HepG2 (cell line): ENCODE data around the gene FKBP8. TPM values are rescaled to one million over a fixed set of nuclear protein-coding genes. Genes with fewer than 3 reads are reported as not detected.

Experiments used
- FOXK1 ChIP-seq: sonication (generic); formaldehyde crosslinking; IDR thresholded peaks from 2 replicates; pipeline ENCODE4 v1.4.0; 2020; ENCODE audit warnings: low read depth, missing genetic modification reagents, borderline replicate concordance
- GABPB1 ChIP-seq: IDR thresholded peaks from 2 replicates; pipeline ENCODE4 v1.6.1; 2016; ENCODE audit warnings: mild to moderate bottlenecking, missing genetic modification reagents, moderate library complexity, missing compliant biosample characterization
- HNRNPL ChIP-seq: fragments of 200-400 bp; formaldehyde crosslinking; IDR thresholded peaks from 2 replicates; pipeline ENCODE4 v1.6.1; 2017; ENCODE audit warnings: mild to moderate bottlenecking, low read depth, low read length
- MYC ChIP-seq: sonication (generic); formaldehyde crosslinking; IDR thresholded peaks from 2 replicates; pipeline ENCODE4 v1.9.0; 2021; ENCODE audit warnings: missing genetic modification reagents, borderline replicate concordance
- ZNF598 ChIP-seq: sonication (generic); formaldehyde crosslinking; IDR thresholded peaks from 2 replicates; pipeline ENCODE4 v1.5.1; 2020; ENCODE audit warnings: mild to moderate bottlenecking, missing genetic modification reagents, borderline replicate concordance
- ZNF607 ChIP-seq: sonication (generic); formaldehyde crosslinking; IDR thresholded peaks from 2 replicates; pipeline ENCODE4 v1.5.1; 2020; ENCODE audit warnings: missing genetic modification reagents, mild to moderate bottlenecking, borderline replicate concordance
- ZSCAN12 ChIP-seq: sonication (generic); formaldehyde crosslinking; IDR thresholded peaks from 2 replicates; pipeline ENCODE4 v1.9.0; 2021; ENCODE audit warnings: mild to moderate bottlenecking, missing genetic modification reagents
- polyA plus RNA-seq, 8 experiments: library from polyadenylated mRNA; depleted of rRNA in 3 of 8; stranded (reverse) in 7 of 8; unstranded in 1 of 8; fragments of >200 nt; fragmentation: Illumina TruSeq in 4 of 8; extraction: Trizol in 4 of 8; gene quantifications; 2 replicates each; pipeline versions ENCODE4 v1.2.1 to v1.2.3, GENCODE V29; 2011 to 2016; ENCODE audit warnings: low read depth in 4 of 8, missing spikeins in 1 of 8, mixed read lengths in 1 of 8; ENCODE audit not compliant: insufficient read depth in 1 of 8
- total RNA-seq, 5 experiments: library from RNA; depleted of rRNA; stranded (reverse); fragments of >200 nt; fragmentation: Illumina TruSeq; extraction: Trizol; gene quantifications; 2 replicates each; pipeline ENCODE4 v1.2.3, GENCODE V29; 2016; ENCODE audit warnings: low read depth in 1 of 5
- TF ChIP-seq, protein P1 (sequence below): sonication (generic); formaldehyde crosslinking; IDR thresholded peaks from 2 replicates; pipeline ENCODE4 v1.4.0; 2020; ENCODE audit warnings: missing genetic modification reagents, borderline replicate concordance
- TF ChIP-seq, protein P2 (sequence below): sonication (generic); formaldehyde crosslinking; IDR thresholded peaks from 2 replicates; pipeline ENCODE4 v1.9.0; 2021; ENCODE audit warnings: mild to moderate bottlenecking, missing genetic modification reagents
- TF ChIP-seq, protein P3 (sequence below): sonication (generic); formaldehyde crosslinking; IDR thresholded peaks from 2 replicates; pipeline ENCODE4 v1.4.0; 2020; ENCODE audit warnings: mild to moderate bottlenecking, low read depth, missing genetic modification reagents
- TF ChIP-seq, protein P4 (sequence below): sonication (generic); formaldehyde crosslinking; IDR thresholded peaks from 2 replicates; pipeline ENCODE4 v1.9.0; 2022; ENCODE audit warnings: low read depth, missing genetic modification reagents

The FKBP8 gene
- total and polyA plus RNA-seq, 2 of the 13 experiments (the other 11 are each of a cell fraction or from before 2014, with no cell fraction given): 81.7 to 93.9 TPM

DNA sequence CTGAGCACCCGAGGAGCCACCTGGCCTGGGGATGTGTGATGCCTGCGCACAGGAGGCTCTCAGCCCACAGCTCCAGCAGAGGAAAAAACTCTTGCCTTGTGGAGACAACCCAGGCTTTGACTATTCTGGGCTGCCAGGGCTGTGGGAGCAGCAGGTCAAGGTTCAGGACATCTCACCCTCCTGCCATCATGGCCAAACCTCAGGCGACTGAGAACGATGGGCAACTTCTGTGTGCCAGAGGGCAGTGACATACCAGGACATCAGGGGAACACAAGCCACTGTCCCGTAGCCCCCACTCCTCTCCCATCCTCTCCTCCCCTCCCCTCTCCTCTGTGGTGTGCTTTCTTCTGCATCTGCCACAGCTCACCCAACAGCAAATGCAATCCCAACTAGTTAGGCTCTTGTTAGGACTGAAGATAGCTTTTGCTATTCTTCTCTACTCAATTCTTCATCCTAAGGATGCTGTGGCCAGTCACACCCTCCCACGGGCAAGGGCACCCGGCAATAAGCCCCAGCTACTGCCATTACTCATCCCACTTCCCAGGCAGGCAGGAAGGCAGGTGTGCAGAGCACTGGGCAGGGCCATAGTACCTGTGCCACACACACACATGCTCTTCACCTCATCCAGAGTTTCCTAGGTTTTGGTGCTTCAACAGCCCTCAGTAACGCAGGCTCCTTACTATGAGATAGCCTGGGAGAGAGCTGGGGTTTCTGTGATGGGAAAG, 38.3 kb downstream of the FKBP8 start (continued):
- TF ChIP-seq, protein P1, sequence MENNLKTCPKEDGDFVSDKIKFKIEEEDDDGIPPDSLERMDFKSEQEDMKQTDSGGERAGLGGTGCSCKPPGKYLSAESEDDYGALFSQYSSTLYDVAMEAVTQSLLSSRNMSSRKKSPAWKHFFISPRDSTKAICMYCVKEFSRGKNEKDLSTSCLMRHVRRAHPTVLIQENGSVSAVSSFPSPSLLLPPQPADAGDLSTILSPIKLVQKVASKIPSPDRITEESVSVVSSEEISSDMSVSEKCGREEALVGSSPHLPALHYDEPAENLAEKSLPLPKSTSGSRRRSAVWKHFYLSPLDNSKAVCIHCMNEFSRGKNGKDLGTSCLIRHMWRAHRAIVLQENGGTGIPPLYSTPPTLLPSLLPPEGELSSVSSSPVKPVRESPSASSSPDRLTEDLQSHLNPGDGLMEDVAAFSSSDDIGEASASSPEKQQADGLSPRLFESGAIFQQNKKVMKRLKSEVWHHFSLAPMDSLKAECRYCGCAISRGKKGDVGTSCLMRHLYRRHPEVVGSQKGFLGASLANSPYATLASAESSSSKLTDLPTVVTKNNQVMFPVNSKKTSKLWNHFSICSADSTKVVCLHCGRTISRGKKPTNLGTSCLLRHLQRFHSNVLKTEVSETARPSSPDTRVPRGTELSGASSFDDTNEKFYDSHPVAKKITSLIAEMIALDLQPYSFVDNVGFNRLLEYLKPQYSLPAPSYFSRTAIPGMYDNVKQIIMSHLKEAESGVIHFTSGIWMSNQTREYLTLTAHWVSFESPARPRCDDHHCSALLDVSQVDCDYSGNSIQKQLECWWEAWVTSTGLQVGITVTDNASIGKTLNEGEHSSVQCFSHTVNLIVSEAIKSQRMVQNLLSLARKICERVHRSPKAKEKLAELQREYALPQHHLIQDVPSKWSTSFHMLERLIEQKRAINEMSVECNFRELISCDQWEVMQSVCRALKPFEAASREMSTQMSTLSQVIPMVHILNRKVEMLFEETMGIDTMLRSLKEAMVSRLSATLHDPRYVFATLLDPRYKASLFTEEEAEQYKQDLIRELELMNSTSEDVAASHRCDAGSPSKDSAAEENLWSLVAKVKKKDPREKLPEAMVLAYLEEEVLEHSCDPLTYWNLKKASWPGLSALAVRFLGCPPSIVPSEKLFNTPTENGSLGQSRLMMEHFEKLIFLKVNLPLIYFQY (CRISPR knock-in tag): no peak
- TF ChIP-seq, protein P2, sequence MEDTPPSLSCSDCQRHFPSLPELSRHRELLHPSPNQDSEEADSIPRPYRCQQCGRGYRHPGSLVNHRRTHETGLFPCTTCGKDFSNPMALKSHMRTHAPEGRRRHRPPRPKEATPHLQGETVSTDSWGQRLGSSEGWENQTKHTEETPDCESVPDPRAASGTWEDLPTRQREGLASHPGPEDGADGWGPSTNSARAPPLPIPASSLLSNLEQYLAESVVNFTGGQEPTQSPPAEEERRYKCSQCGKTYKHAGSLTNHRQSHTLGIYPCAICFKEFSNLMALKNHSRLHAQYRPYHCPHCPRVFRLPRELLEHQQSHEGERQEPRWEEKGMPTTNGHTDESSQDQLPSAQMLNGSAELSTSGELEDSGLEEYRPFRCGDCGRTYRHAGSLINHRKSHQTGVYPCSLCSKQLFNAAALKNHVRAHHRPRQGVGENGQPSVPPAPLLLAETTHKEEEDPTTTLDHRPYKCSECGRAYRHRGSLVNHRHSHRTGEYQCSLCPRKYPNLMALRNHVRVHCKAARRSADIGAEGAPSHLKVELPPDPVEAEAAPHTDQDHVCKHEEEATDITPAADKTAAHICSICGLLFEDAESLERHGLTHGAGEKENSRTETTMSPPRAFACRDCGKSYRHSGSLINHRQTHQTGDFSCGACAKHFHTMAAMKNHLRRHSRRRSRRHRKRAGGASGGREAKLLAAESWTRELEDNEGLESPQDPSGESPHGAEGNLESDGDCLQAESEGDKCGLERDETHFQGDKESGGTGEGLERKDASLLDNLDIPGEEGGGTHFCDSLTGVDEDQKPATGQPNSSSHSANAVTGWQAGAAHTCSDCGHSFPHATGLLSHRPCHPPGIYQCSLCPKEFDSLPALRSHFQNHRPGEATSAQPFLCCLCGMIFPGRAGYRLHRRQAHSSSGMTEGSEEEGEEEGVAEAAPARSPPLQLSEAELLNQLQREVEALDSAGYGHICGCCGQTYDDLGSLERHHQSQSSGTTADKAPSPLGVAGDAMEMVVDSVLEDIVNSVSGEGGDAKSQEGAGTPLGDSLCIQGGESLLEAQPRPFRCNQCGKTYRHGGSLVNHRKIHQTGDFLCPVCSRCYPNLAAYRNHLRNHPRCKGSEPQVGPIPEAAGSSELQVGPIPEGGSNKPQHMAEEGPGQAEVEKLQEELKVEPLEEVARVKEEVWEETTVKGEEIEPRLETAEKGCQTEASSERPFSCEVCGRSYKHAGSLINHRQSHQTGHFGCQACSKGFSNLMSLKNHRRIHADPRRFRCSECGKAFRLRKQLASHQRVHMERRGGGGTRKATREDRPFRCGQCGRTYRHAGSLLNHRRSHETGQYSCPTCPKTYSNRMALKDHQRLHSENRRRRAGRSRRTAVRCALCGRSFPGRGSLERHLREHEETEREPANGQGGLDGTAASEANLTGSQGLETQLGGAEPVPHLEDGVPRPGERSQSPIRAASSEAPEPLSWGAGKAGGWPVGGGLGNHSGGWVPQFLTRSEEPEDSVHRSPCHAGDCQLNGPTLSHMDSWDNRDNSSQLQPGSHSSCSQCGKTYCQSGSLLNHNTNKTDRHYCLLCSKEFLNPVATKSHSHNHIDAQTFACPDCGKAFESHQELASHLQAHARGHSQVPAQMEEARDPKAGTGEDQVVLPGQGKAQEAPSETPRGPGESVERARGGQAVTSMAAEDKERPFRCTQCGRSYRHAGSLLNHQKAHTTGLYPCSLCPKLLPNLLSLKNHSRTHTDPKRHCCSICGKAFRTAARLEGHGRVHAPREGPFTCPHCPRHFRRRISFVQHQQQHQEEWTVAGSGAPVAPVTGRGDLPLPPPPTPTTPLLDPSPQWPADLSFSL (CRISPR knock-in tag): no peak
- TF ChIP-seq HNRNPL (0 out of 2 replicates have a peak, but pooled peaks have one; percentile 38), FOXK1 (no peak), ZNF607 (CRISPR knock-in tag) (0 out of 2 replicates have a peak, but pooled peaks have one; percentile 25), GABPB1 (CRISPR knock-in tag) (0 out of 2 replicates have a peak, but pooled peaks have one; percentile 8), ZNF598 (CRISPR knock-in tag) (no peak), ZSCAN12 (no peak), MYC (CRISPR knock-in tag) (0 out of 2 replicates have a peak, but pooled peaks have one; percentile 5)
- TF ChIP-seq, protein P3, sequence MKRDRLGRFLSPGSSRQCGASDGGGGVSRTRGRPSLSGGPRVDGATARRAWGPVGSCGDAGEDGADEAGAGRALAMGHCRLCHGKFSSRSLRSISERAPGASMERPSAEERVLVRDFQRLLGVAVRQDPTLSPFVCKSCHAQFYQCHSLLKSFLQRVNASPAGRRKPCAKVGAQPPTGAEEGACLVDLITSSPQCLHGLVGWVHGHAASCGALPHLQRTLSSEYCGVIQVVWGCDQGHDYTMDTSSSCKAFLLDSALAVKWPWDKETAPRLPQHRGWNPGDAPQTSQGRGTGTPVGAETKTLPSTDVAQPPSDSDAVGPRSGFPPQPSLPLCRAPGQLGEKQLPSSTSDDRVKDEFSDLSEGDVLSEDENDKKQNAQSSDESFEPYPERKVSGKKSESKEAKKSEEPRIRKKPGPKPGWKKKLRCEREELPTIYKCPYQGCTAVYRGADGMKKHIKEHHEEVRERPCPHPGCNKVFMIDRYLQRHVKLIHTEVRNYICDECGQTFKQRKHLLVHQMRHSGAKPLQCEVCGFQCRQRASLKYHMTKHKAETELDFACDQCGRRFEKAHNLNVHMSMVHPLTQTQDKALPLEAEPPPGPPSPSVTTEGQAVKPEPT (CRISPR knock-in tag): 0 out of 2 replicates have a peak, but pooled peaks have one; percentile 53
- TF ChIP-seq, protein P4, sequence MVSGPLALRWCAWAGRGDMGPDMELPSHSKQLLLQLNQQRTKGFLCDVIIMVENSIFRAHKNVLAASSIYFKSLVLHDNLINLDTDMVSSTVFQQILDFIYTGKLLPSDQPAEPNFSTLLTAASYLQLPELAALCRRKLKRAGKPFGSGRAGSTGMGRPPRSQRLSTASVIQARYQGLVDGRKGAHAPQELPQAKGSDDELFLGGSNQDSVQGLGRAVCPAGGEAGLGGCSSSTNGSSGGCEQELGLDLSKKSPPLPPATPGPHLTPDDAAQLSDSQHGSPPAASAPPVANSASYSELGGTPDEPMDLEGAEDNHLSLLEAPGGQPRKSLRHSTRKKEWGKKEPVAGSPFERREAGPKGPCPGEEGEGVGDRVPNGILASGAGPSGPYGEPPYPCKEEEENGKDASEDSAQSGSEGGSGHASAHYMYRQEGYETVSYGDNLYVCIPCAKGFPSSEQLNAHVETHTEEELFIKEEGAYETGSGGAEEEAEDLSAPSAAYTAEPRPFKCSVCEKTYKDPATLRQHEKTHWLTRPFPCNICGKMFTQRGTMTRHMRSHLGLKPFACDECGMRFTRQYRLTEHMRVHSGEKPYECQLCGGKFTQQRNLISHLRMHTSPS (CRISPR knock-in tag): 0 out of 2 replicates have a peak, but pooled peaks have one; percentile 29
